Right lobe of liver (tissue), 6 donors: ENCODE data around the gene DIAPH2. TPM values are rescaled to one million over a fixed set of nuclear protein-coding genes. Genes with fewer than 3 reads are reported as not detected.

Experiments
- ATAC-seq, 4 donors: fragments of 200-7000 bp; cut with Tn5 transposase; one replicate each; pipeline ENCODE4 v1.9.1; 2020; ENCODE audit warnings: mild to moderate bottlenecking in 4 of 4, moderate library complexity in 4 of 4
- DNase-seq, 3 donors: peaks; one replicate each; pipeline ENCODE4 v3.0.0-alpha.2; 2020
- H3K27ac ChIP-seq, 3 donors: fragments of 200-600 bp; one replicate each; pipeline ENCODE4 v1.8.0; 2022
- H3K27me3 ChIP-seq, 2 donors: fragments of 200-600 bp; one replicate each; pipeline ENCODE4 v1.8.0; 2022
- H3K36me3 ChIP-seq, 4 donors: fragments of 200-600 bp; sonication (generic) in 1 of 4; one replicate each; pipeline versions ENCODE4 v1.5.1 to v1.8.0; 2017 to 2022; ENCODE audit warnings: control low read depth in 1 of 4
- H3K4me1 ChIP-seq, 4 donors: fragments of 200-600 bp; sonication (generic) in 1 of 4; one replicate each; pipeline versions ENCODE4 v1.5.1 to v1.8.0; 2017 to 2022; ENCODE audit warnings: control low read depth in 1 of 4
- H3K4me3 ChIP-seq, 3 donors: fragments of 200-600 bp; one replicate each; pipeline ENCODE4 v1.8.0; 2022
- H3K9me3 ChIP-seq, 4 donors: fragments of 200-600 bp; sonication (generic) in 1 of 4; one replicate each; pipeline versions ENCODE4 v1.5.1 to v1.8.0; 2017 to 2022; ENCODE audit warnings: control low read depth in 1 of 4
- POLR2A ChIP-seq: fragments of 450-650 bp; IDR thresholded peaks from one replicate; pipeline ENCODE4 v1.6.1; 2017; ENCODE audit warnings: antibody characterized with exemption, mild to moderate bottlenecking
- WGBS: methylation state at CpG from one replicate; pipeline ENCODE4 v1.1.6; 2018; ENCODE audit warnings: low coverage, low lambda C conversion rate; ENCODE audit not compliant: insufficient coverage; ENCODE audit errors: missing lambda C conversion rate; 5-methylcytosine and 5-hydroxymethylcytosine counted together
- intact Hi-C, 2 donors: fragments of 100-400 bp; cut with DNase I; formaldehyde crosslinking; loops; one replicate each; pipeline versions ENCODE4 v1.11.2 to v1.14.1; 2022
- total RNA-seq, 6 experiments: library from RNA; depleted of rRNA in 2 of 6; stranded (reverse); fragments of >200 nt in 2 of 6; fragmentation: NEBNext Ultra II Directional in 3 of 6; extraction: Animal tissue kit (Norgen Biotek cat#: 25700) in 3 of 6; gene quantifications; one replicate each; pipeline versions ENCODE4 v1.1.0 to v1.2.4, GENCODE V29; 2016 to 2023
- TF ChIP-seq, protein P1 (sequence below), 4 donors: fragments of 200-600 bp in 3 of 4; fragments of 450-650 bp in 1 of 4; IDR thresholded peaks; one replicate each; pipeline versions ENCODE4 v1.5.1 to v1.8.0; 2016 to 2022; ENCODE audit warnings: antibody characterized with exemption in 4 of 4, mild to moderate bottlenecking in 2 of 4
- donor health status: DM: no; HTN: yes; CAD: no.
- donor health status: DM: no; HTN: no; CAD: no.
- donor health status: DM: no; HTN: no; CAD: no.
- donor health status: DM: no; HTN: yes; CAD: no.
- donor health status: DM: no; HTN: yes; CAD: no.

DIAPH2 gene
- total RNA-seq, 6 experiments from 2014 or later = 10.6 to 20.0 (median 16.4) TPM

DNA sequence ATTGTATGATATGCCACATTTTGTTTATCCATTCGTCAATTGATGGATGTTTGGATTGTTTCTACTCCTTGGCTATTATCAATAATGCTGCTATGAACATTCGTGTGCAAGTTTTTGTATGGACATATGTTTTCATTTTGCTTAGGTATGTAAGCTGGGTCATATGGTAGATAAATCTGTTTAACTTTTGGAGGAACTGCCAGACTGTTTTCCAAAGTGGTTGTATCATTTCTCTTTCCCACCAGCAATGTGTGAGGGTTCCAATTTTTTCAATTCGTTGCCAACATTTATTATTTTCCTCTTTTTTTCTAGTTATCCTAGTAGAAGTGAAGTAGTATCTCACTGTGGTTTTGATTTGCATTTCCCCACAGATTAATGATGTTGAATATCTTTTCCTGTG lies 71.8 kb downstream of the DIAPH2 start:
- TF ChIP-seq, protein P1, sequence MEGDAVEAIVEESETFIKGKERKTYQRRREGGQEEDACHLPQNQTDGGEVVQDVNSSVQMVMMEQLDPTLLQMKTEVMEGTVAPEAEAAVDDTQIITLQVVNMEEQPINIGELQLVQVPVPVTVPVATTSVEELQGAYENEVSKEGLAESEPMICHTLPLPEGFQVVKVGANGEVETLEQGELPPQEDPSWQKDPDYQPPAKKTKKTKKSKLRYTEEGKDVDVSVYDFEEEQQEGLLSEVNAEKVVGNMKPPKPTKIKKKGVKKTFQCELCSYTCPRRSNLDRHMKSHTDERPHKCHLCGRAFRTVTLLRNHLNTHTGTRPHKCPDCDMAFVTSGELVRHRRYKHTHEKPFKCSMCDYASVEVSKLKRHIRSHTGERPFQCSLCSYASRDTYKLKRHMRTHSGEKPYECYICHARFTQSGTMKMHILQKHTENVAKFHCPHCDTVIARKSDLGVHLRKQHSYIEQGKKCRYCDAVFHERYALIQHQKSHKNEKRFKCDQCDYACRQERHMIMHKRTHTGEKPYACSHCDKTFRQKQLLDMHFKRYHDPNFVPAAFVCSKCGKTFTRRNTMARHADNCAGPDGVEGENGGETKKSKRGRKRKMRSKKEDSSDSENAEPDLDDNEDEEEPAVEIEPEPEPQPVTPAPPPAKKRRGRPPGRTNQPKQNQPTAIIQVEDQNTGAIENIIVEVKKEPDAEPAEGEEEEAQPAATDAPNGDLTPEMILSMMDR (IDR thresholded peaks at IDR 0.05) = no peak
- no peak for TF ChIP-seq POLR2A
- H3K4me3 ChIP-seq = no peak overlapping the region
- H3K36me3 ChIP-seq = peaks cover 0 to 8% (median 0%) of the 10 kb centered on the region in 4 donors
- intact Hi-C loops = no loop called here
- H3K9me3 ChIP-seq = no peaks in the 10 kb centered on the region
- WGBS = 68% methylated on average over 3 of the region's 3 CpGs
- no peaks in the 10 kb centered on the region for H3K27me3 ChIP-seq
- ATAC-seq (no peak), DNase-seq (no peak)
- H3K27ac ChIP-seq = no peak overlapping the region
- no peaks in the 10 kb centered on the region for H3K4me1 ChIP-seq

- intact Hi-C loops = no loop called here
- no peak for ATAC-seq
Measured at GRCh38 chrX:96761566-96761965, 76.9 kb downstream of the DIAPH2 start.

GRCh38 chrX:96763608-96764007 lies 79.0 kb downstream of the DIAPH2 start:
- DNase-seq (no peak), ATAC-seq (no peak)
- Histone ChIP-seq H3K27me3 (no peaks in the 10 kb centered on the region), H3K4me3 (no peak overlapping the region), H3K27ac (no peak overlapping the region), H3K36me3 (peaks cover 0 to 2% (median 0%) of the 10 kb centered on the region in 4 donors), H3K9me3 (no peaks in the 10 kb centered on the region), H3K4me1 (no peaks in the 10 kb centered on the region)
- intact Hi-C loops = no loop called here
- no peak for TF ChIP-seq POLR2A
- TF ChIP-seq, protein P1 (IDR thresholded peaks at IDR 0.05) = no peak
- WGBS = 56% methylated on average over 4 of the region's 4 CpGs

More at GRCh38 chrX:96761566-96761965, 76.9 kb downstream of the DIAPH2 start:
- no peak overlapping the region for H3K4me3 ChIP-seq
- DNase-seq = no peak
- H3K27ac ChIP-seq = no peak overlapping the region
- WGBS = 36% methylated on average over 4 of the region's 4 CpGs
- no peaks in the 10 kb centered on the region for H3K9me3 ChIP-seq
- H3K4me1 ChIP-seq = no peaks in the 10 kb centered on the region
- peaks cover 0 to 8% (median 0%) of the 10 kb centered on the region in 4 donors for H3K36me3 ChIP-seq
- no peaks in the 10 kb centered on the region for H3K27me3 ChIP-seq
- no peak for TF ChIP-seq POLR2A
- TF ChIP-seq, protein P1 (IDR thresholded peaks at IDR 0.05) = no peak

GRCh38 chrX:96764864-96765263 lies 80.2 kb downstream of the DIAPH2 start:
- Histone ChIP-seq H3K27me3 (no peaks in the 10 kb centered on the region), H3K36me3 (no peaks in the 10 kb centered on the region), H3K27ac (no peak overlapping the region), H3K4me3 (no peak overlapping the region), H3K4me1 (no peaks in the 10 kb centered on the region), H3K9me3 (no peaks in the 10 kb centered on the region)
- 33% methylated on average over 1 of the region's 1 CpG for WGBS
- intact Hi-C loops = no loop called here
- DNase-seq = no peak
- peak in 1 of 4 donors; percentile 35 for ATAC-seq
- TF ChIP-seq, protein P1 (IDR thresholded peaks at IDR 0.05) = no peak
- TF ChIP-seq POLR2A = no peak

DNA sequence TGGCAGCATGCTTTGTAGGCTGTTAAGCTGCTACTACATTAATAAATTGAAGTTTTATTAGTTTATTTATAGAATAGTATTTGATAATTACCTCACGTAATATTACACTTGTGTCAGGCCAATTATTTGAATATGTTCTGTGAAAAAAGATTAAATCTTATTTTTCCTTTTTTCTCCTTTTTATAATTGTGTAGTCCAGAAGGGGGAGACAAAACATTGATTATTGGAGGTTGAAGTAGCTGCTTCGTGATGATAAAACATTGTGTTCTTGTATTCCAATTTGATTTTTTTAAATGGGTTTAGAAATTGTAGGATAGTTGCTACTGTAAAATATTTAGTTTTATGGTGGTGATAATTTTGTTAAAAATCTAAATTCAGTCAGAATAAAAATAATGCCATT lies 85.7 kb downstream of the DIAPH2 start:
- TF ChIP-seq, protein P1 (IDR thresholded peaks at IDR 0.05) = peak; percentile 35 to 53 (median 48)
- no peak for TF ChIP-seq POLR2A
- intact Hi-C loops = no loop called here
- H3K27me3 ChIP-seq = no peaks in the 10 kb centered on the region
- DNase-seq = no peak
- no peak overlapping the region for H3K27ac ChIP-seq
- no peak for ATAC-seq
- H3K4me3 ChIP-seq = no peak overlapping the region
- H3K36me3 ChIP-seq = no peaks in the 10 kb centered on the region
- no peaks in the 10 kb centered on the region for H3K4me1 ChIP-seq
- 19% methylated on average over 2 of the region's 2 CpGs for WGBS
- H3K9me3 ChIP-seq = no peaks in the 10 kb centered on the region
